Measurements from ENCODE around the gene P2RX1. TPM values are rescaled to one million over a fixed set of nuclear protein-coding genes. Genes with fewer than 3 reads are reported as not detected.

P2RX1 gene
- polyA plus RNA-seq, 3 donors: 22.9 to 117 (median 33.8) TPM

DNA sequence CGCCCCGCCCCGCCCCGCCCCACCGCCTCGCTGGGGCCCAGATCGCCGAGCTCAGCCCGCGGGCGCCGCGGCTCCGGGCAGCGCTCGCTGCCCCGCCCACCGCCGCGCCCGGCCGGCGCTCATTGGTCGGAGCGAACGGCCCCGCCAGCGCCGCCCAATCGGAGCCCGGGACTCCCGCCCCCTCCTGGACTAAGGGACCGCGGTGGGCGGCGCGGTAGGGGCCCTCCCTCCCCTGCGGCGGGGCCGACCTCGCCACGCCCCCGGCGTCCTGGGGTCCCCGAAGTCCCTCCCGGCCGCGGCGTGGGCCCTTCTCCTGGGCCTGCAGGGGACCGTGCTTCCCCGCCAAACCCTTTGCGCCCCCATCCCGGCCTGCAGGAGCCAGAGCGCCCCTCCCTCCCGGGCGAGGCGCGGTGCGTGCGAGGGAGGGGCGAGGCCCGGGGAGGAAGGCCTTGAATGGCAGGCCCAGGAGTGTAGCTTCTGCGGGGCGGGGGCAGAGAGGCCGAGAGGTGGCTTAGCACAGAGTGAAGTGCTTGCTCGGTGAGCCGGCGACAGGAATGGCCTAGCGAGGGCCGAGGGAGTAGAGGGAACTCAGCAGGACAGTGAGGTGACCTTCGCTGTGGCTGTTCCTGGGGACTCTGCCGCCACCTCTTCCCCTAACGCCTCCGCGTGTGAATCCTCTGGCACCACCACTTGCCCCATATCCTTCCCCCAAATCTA is 23.1 kb downstream of the P2RX1 start, which contains the start of gene CAMKK1:
Gene CAMKK1 (minus strand): TSS at position 51 of the 717 bp plus-strand sequence. CDS start 7,366 bp downstream, outside the sequence.
- H3K27me3 Mint-ChIP-seq (ENCODE audit: low read depth in 3 of 3): peaks cover 10 to 16% (median 11%) of the 10 kb centered on the region in 3 donors
- H3K9me3 Mint-ChIP-seq: peaks cover 0 to 2% (median 0%) of the 10 kb centered on the region in 7 donors
- Histone ChIP-seq H4K20me1 (ENCODE audit: insufficient read depth, low read length) (no peaks in the 10 kb centered on the region), H3K9me3 (replicated peaks in 1 of 2; ENCODE audit: control insufficient read depth in 1 of 2, insufficient read depth in 1 of 2, low read length in 2 of 2) (no peaks in the 10 kb centered on the region), H3K36me3 (replicated peaks in 1 of 2; ENCODE audit: control insufficient read depth in 1 of 2, insufficient read depth in 2 of 2, low read length in 2 of 2) (peaks cover 16 to 22% of the 10 kb centered on the region in 2 donors), H3K4me2 (replicated peaks; ENCODE audit: extremely low read depth, low read length, poor library complexity, severe bottlenecking) (peak within 1 kb of the TSS; percentile 87), H3K27ac (ENCODE audit: low read depth in 1 of 2, low read length in 2 of 2) (peak within 1 kb of the TSS; percentile 28 to 75), H3K4me3 (replicated peaks in 1 of 3; ENCODE audit: low read depth in 2 of 3, low read length in 3 of 3) (peak within 1 kb of the TSS; percentile 39 to 79 (median 60)), H3K4me1 (ENCODE audit: control insufficient read depth in 1 of 2, insufficient read depth in 2 of 2, low read length in 2 of 2) (peaks cover 59 to 78% of the 10 kb centered on the region in 2 donors), H3K79me2 (ENCODE audit: insufficient read depth, low read length) (no peaks in the 10 kb centered on the region), H3K27me3 (ENCODE audit: control insufficient read depth in 2 of 2, insufficient read depth in 2 of 2, low read length in 2 of 2) (no peaks in the 10 kb centered on the region), H2AFZ (ENCODE audit: insufficient read depth, low read depth, low read length, poor library complexity, severe bottlenecking) (peak within 1 kb of the TSS; percentile 80), H3K9ac (ENCODE audit: insufficient read depth, low read length, poor library complexity, severe bottlenecking) (peak within 1 kb of the TSS; percentile 66)
- H3K27ac Mint-ChIP-seq: peak within 1 kb of the TSS; percentile 69 to 92 (median 89)
- H3K36me3 Mint-ChIP-seq: peaks cover 31 to 32% of the 10 kb centered on the region in 2 donors
- under 1% methylated on average over 67 of the region's 75 CpGs for WGBS (ENCODE audit: insufficient coverage)
- intact Hi-C loops (cut with micrococcal nuclease): loop anchor here (2.0 to 5.0 kb wide), 2 partner anchors 22 to 46 kb away; partner anchors contain the start of gene NCBP3 (in 2 of the 2)
- H3K4me3 Mint-ChIP-seq: peak within 1 kb of the TSS; percentile 85 to 90
- TF ChIP-seq, protein P1, sequence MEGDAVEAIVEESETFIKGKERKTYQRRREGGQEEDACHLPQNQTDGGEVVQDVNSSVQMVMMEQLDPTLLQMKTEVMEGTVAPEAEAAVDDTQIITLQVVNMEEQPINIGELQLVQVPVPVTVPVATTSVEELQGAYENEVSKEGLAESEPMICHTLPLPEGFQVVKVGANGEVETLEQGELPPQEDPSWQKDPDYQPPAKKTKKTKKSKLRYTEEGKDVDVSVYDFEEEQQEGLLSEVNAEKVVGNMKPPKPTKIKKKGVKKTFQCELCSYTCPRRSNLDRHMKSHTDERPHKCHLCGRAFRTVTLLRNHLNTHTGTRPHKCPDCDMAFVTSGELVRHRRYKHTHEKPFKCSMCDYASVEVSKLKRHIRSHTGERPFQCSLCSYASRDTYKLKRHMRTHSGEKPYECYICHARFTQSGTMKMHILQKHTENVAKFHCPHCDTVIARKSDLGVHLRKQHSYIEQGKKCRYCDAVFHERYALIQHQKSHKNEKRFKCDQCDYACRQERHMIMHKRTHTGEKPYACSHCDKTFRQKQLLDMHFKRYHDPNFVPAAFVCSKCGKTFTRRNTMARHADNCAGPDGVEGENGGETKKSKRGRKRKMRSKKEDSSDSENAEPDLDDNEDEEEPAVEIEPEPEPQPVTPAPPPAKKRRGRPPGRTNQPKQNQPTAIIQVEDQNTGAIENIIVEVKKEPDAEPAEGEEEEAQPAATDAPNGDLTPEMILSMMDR (IDR thresholded peaks at IDR 0.05): no peak
- H3K4me1 Mint-ChIP-seq: peaks cover 53% of the 10 kb centered on the region
- peak; percentile 80 to 87 (median 82) for DNase-seq

DNA sequence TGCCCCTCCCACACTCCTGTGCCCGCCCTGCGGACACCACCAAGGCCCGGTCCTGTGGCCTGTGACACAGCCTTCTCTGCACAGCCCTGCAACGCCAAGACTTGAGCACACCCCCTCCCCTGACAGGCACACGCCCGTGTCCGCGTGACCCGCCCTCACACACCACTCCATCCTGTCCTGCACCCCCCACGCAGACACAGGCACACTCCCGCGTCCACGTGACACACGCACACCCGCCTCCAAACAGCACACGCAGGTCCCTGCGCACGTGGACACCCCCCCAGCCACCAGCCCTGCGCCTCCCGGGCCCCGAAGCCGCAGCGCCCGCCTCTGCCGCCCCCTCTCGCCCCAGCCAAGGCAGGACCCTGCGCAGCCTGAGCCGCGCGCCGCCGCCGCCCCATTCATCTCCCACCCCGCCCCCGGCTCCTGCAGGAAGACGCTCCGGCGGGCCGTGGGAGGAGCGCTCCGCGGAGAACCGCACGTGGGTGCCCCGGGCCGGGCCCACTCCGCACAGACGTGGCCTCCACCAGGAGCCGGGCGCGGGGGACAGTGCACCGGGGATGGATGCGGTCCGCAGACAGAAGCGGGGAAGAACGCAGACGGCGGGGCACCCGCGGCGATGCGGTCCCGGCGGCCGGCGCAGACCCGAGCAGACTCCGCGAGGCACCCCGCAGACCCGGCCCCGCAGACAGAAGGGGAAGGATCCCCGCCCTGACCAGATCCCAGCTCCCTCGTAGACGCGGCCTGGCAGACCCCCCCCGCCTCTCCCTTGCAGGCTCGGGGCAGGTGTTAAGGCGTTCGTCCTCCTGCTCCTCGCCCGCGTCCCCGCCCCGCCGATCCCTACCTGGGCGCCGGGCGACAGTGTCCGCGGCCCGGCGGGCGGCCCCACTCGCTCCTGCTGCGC is 23.9 kb downstream of the P2RX1 start:
- H2AFZ ChIP-seq (ENCODE audit: insufficient read depth, low read depth, low read length, poor library complexity, severe bottlenecking): peak overlapping the region; percentile 69
- peak overlapping the region; percentile 66 for H3K9ac ChIP-seq (ENCODE audit: insufficient read depth, low read length, poor library complexity, severe bottlenecking)
- peaks cover 0 to 2% (median 0%) of the 10 kb centered on the region in 7 donors for H3K9me3 Mint-ChIP-seq
- DNase-seq: peak; percentile 88 to 96 (median 95)
- peaks cover 23 to 30% of the 10 kb centered on the region in 2 donors for H3K36me3 Mint-ChIP-seq
- TF ChIP-seq, protein P1 (IDR thresholded peaks at IDR 0.05): no peak
- H3K27ac ChIP-seq (ENCODE audit: low read depth in 1 of 2, low read length in 2 of 2): peak overlapping the region; percentile 28 to 61
- no peaks in the 10 kb centered on the region for H3K79me2 ChIP-seq (ENCODE audit: insufficient read depth, low read length)
- peak overlapping the region; percentile 87 for H3K4me2 ChIP-seq (replicated peaks; ENCODE audit: extremely low read depth, low read length, poor library complexity, severe bottlenecking)
- no peaks in the 10 kb centered on the region for H4K20me1 ChIP-seq (ENCODE audit: insufficient read depth, low read length)
- intact Hi-C loops (cut with micrococcal nuclease): loop anchor here (2.0 to 5.0 kb wide), 2 partner anchors 22 to 45 kb away; partner anchors contain the start of gene NCBP3 (in 2 of the 2)
- H3K27ac Mint-ChIP-seq: peak overlapping the region in 6 of 7 donors; percentile 66 to 91 (median 84)
- peaks cover 59% of the 10 kb centered on the region for H3K4me1 Mint-ChIP-seq
- under 1% methylated on average over 96 of the region's 96 CpGs for WGBS (ENCODE audit: insufficient coverage)
- H3K27me3 ChIP-seq (ENCODE audit: control insufficient read depth in 2 of 2, insufficient read depth in 2 of 2, low read length in 2 of 2): no peaks in the 10 kb centered on the region
- H3K4me3 ChIP-seq (replicated peaks in 1 of 3; ENCODE audit: low read depth in 2 of 3, low read length in 3 of 3): peak overlapping the region; percentile 37 to 76 (median 60)
- peak overlapping the region; percentile 85 to 90 for H3K4me3 Mint-ChIP-seq
- no peaks in the 10 kb centered on the region for H3K9me3 ChIP-seq (replicated peaks in 1 of 2; ENCODE audit: control insufficient read depth in 1 of 2, insufficient read depth in 1 of 2, low read length in 2 of 2)
- peaks cover 8 to 14% of the 10 kb centered on the region in 2 donors for H3K36me3 ChIP-seq (replicated peaks in 1 of 2; ENCODE audit: control insufficient read depth in 1 of 2, insufficient read depth in 2 of 2, low read length in 2 of 2)
- peaks cover 11 to 16% (median 12%) of the 10 kb centered on the region in 3 donors for H3K27me3 Mint-ChIP-seq (ENCODE audit: low read depth in 3 of 3)
- H3K4me1 ChIP-seq (ENCODE audit: control insufficient read depth in 1 of 2, insufficient read depth in 2 of 2, low read length in 2 of 2): peaks cover 67 to 86% of the 10 kb centered on the region in 2 donors

Measured in CD14-positive monocyte (primary cell).